Amygdala (tissue), 56 donors: Measurements from ENCODE around the gene ACOXL.
"Not testable (repeated sequence)": the region's sequence is repeated elsewhere in the genome, so short reads cannot be mapped to it uniquely, and the experiment has no call there.

Experiments
- DNase-seq, 56 donors: peaks; one replicate each; lab custom pipeline; 2025; lab: John Stamatoyannopoulos, UW

Gene ACOXL

DNA sequence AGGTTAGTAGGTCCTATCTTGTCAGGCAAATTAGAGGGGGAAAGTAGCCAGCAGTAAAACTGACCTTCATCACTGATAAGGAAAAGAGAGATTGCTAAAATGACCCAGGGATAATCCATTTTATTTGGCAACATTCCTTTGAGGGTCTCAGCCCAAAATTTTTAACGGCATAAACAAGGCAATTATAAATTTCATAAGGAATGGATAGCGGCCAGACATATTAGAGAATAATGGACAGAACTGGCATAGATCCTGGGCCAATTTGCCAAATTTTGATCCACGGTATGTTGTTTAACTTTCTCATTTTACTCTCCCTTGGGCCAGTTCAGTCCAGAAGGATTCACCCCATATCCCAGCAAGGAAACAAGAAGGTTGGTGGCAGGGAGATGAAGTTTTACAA, 217.9 kb downstream of the ACOXL start:
- DNase-seq: no peak

DNA sequence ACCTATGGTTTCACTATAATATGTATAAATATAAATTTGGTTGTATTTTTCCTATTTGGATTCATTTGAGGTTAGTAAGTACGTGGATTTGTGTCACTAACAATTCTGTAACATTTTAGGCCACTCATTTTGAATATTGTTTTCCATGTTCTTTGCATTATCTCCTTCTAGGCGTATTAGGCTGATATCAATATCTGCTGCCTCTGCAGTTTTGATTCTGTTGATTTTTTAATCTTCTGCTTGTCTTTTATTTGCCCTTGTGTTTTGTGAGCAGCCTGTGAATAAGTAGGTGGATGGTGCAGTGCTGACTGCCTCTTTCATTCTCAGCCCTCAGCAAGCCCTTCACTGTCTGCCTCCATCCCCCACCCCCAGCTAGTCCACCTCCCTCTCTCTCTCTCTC, 222.7 kb downstream of the ACOXL start:
- DNase-seq: no peak

DNA sequence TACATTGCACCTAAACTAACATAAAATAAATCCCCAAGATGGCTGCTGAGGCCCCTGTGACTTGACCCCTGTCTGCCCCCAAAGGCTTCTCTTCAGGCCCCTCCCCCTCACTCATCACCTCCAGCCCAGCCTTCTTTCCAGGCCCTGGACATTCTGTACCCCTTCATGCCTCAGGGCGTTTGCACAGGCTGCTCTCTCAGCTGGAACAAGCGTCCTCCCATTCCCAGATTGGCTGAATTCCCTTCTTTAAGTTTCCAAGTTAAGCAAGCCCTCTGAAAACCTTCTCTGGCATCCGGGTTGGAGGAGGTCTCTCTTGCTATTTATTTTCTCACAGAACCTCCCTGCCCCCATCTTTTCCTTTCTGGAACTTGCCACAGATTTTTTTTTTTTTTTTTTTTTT, 223.2 kb downstream of the ACOXL start:
- DNase-seq: no peak

DNA sequence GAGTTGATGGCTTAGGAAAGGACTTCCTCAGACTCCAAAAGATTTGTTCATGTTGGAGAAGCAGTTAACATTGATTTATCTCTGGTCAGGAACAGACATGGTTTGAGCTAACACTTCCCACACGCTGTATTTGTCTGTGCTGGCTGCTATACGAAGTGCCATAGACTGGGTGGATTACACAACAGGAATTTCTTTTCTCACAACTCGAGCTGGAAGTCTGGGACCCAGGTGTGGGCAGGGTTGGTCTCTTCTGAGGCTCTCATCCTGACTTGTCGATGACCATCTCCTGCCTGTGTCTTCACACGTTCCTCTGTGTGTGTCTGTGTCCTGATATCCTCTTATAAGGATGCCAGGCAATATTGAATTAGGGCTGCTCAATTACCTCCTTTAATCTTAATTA, 224.9 kb downstream of the ACOXL start:
- peak in 1 of 56 donors; percentile 6 for DNase-seq

DNA sequence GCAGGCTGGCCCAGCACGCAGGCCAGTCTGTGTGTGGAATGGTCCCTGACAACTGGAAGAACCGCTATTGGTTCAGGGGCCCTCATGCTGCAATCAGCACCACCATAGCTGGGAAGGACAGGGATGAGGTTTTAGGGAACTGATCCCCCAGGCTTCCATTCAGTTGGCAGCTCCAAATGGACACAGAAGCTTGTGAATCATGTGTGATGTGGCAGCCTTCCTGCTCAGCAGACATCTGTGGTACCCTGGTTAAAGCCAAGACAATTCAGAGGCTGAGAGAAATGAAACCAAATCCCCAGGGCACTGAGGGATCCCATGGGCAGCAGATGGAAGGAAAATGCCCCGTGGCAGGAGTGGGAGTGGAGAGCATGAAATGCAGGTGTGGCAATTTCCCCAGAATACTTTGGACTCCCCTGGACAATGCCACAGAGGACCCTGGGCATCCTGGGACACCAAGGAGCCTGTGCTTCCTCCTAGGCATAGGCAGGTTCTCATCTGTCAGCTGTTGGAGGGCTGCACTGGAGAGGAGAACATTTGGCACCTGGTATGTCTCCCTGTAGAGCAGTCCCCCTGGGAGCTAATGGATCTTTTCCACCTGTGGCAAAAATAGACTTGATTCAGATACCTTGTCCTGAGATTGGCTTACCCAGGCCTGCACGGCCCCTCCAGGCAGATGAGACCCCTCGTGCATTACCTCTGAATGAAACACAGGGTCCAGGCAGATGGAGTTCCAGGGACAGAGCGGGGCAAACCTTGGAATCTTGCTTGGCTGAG, 226.2 kb downstream of the ACOXL start:
- no peak for DNase-seq

DNA sequence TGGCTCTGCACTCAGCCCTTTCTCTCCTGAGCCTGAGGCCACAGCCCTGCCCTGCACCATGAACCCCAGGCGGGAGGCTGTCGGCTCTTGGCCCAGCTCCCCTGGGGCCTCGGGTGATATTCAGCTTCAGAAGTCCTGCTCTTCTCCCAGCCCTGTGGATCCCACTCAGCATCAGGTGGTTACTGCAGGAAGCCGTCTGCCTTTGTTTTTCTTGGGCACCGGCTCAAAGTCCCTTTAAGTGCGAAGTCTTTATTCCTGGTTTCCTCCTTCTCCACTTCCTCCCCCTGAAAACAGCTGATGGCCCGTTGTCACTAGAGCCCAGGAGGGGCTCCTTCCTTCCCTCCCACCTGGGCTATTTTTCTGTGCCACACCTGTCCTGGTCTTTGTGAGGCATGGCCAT, 226.8 kb downstream of the ACOXL start:
- DNase-seq: no peak

DNA sequence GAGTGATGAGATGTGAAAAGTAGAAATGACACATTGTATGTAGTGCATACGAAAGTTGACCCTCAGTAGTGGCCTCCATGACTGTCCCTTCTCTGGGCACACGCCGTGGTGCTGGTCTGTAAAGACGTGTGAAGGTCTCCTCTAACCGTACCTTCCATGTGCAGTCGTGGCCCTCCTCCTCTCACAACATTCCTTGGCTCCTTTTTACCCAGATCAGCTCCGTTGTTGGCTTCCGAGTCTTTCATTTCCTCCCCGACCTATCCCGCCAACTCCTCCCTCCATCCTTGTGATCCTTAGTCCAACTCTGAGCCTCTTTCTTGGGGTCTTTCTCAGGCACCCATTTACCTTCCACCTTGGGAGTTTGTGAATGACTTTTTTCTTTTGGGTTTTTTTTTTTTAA, 227.9 kb downstream of the ACOXL start:
- DNase-seq: no peak

DNA sequence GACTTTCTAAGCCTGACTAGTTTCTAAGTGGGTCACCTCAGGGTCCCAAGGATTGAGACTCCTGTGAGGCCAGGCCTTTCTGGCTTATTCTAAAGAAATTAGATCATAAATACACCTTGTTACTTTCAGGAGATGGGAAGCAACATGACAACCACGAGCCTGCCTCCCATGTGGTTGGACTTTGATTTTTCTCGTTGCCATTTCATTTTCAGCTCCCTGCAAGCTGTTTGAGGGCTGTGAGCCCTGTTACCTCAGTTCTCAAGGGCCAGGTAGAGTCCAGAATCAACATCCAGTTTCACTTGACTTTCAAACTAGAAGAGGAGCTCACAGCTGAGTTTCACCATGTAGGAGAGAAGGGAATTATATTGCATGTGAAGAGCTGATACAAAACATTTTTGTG, 228.6 kb downstream of the ACOXL start:
- no peak for DNase-seq

DNA sequence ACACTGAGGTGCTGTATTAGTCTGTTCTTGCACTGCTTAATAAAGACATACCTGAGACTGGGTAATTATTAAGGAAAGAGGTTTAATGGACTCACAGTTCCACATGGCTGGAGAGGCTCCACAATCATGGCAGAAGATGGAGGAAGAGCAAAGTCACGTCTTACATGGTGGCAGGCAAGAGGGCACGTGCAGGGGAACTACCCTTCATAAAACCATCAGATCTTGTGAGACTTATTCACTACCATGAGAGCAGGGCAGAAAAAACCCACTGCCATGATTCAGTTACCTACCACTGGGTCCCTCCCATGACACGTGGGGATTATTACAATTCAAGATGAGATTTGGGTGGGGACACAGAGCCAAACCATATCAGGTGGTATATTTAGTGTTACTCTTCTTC, 229.3 kb downstream of the ACOXL start:
- not testable (repeated sequence) for DNase-seq

DNA sequence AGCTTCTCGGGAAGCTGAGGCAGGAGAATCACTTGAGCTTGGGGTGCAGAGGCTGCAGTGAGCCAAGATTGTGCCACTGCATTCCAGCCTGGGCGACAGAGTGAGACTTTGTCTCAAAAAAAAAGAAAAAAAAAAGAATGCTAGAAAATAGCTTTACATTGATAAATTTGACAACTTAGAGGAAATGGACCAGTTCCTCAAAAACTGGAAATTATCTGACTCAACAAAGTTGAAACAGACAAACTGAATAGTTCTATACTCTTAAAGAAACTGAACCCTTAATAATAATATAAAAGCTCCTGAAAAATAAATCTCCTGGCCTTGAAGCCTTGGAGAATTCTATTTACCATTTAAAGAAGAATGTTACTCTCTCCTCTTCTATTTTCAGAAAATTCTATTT, 237.3 kb downstream of the ACOXL start:
- DNase-seq: no peak

DNA sequence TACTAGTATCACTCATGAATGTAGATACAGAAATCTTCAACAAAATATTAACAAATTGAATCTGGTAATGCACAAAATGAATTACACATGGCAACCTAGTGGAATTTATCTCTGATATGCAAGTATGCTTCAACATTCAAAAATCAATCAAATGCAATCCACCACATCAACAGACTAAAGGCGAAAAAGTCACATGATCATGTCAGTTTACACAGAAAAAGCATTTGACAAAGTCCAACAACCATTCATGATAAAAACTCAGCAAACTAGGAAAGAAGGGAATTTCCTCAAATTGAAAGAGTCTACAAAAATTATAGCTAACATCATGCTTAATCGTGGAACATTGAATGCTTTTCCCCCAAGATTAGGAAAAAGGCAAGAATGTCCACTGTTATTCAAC, 237.8 kb downstream of the ACOXL start:
- DNase-seq: no peak

DNA sequence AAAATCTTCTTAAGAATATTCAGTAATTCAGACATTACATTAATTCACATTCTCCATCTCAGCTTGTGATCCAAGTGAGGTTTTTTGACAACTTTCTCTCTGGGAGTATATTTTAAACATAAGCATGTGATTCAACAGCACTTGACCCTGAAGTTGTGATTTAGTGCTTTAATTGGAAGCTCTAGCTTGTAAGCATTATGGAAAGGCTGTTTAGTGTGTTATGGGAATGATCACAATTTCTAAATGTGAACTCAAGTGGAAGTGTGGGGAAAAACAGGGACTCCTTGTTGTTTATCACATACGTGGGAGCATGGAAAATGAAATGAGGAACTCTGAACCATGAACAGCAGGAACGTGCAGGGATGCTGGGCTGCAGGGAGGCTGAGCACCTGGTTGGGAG, 239.4 kb downstream of the ACOXL start:
- DNase-seq: no peak

DNA sequence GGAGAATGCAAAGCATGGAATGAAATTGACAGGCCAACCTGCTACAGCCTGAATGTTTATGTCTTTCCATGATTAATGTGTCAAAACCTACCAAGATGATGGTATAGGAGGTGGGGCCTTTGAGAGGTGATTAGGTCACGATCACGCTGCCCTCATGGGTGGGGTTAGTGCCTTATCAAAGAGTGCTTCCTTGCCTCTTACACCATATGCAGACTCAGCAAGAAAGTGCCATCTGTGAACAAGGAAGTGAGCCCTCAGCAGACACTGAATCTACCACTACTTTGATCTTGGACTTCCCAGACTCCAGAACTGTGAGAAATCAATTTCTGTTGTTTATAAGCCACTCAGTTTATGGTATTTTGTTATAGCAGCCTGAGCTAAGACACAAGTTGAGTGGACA, 240.9 kb downstream of the ACOXL start:
- DNase-seq: no peak

DNA sequence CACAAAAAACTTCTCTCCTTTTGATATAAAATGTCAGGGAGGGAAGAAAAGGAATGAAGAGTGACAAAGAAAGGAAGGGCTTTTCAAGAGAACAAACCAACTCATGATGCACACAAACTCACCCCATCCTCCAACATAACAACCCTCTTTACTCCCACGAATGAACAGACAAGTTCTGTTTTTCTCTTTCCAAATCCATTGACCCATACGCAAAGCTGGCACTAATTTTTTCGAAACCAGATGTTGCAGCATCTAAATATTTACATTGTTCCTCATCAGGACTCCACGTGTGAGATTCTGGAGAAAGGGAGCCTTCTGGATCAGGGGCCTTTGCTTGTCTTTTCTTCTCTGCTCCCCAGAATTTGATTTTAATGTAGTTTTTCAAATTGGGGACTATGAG, 245.0 kb downstream of the ACOXL start:
- DNase-seq: no peak

DNA sequence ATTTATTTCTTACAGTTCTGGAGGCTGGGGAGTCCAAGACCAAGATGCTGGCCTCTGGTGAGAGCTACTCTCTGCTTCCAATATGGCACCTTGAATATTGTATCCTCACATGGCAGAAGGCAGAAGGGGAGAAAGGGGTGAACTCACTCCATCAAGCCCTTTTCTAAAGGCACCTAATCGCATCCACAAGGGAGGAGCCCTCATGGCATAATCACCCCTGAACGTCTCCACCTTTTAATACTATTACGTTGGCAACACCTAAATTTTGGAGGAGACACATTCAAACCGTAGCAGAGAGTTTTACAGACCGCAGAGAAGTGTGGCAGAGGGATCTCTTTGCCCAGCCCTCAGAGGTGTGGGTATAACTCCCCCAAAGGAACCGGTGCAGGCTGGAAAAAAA, 245.8 kb downstream of the ACOXL start:
- DNase-seq: no peak

DNA sequence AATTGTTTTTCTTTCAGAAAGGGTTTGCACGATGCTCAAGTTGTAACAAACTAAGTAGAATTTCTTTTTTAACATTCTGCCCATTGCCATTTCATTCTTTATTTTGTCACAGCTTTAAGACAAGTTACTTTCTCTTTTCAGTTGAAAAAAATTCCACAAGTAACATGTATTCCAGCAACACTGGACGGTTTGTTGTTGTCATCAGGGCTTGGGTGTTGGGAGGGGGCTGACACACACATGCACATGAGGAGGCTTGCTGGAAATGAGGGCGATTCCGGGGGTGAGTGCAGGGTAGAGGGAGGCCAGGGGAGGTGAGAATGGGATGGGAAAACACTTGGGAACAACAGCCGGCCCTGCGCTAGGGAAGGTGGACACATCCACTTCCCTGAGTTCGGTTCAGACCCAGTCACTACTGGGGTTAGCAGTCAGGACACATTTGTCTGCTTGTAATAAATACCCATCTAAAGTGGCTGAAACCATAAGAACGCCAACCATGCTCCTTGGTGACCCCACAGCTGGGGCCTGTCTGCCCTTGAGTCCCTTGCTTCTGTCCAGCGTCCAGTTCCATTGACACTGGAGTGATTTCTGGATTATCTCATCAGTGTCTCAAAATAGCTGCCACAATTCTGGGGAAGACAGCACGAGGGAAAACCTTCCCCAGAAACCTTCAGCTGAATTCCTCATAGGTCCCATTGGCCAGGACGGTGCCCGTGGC, 246.5 kb downstream of the ACOXL start:
- DNase-seq: no peak

DNA sequence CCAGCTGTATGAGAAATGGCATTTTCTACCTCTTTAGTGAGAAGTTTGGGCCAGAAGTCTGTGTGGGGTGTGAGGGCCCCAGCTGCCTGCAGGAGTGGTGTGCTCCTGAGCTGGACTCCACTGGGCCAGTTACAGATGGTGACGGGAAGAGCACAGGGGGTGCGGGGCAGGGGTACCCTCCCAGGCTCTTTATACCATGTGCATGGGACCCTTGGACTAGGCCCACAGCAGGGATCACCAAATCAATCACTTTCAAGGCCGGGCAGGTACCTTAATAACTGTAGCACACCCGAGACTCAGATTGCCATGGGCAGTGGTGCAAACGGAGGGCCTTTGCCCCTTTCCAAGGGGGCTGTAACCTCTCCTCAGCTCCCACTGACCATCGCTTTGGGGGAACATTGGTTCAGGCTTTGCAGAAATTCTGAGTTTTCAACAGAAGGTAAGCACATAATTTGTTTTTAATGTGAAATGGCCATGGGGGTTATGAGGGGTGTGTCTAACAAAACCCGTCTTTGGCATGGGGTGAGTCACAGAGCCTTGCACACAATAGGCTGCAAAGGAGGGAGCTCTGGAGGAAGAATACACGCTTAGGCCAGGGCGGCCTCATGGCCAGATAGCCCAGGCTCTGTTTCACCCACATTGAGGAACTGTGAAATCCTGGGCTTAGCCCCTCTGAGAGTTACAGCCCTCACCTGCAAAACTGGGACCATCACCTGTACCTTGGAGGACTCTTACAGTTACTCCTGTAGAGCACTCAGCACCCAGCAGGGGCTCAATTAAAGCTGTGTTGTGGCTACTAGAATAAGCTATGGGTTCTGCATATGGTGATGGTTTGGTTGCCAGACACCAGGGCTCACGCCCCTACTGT, 247.3 kb downstream of the ACOXL start:
- DNase-seq: no peak

DNA sequence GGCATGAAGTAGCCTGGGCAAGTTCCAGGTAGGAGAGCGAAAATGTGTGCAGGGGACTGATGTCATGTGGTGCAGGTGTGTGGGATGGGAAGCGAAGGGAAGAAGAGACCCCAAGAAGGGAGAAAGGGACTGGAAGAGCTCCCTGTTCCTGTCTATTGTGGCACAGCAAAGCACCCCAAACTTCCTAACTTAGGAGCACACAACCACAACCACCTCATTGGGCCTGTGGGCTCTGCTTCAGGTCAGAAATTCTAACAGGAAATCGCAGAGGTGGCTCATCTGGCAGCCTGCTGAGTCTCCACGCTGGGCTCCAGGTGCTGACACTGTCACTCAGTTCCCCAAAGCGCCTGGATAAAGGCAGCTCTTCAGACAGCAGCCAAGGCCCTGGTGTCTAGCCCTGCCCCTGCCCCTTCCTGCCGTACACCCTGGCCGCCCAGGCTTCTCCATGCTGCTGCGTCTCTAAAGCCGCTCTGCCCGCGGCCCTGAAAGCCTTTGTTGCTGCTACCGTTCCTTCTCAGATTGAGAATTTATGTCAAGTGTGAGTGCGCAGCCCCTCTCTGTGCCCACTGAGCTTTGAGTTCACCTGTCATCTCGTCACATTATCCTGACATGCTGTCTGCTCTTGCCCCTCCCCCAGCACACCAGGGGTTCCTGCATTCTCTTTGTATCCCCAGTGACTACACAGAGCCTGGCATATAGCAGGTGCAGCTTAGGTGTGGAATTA, 248.1 kb downstream of the ACOXL start:
- no peak for DNase-seq

DNA sequence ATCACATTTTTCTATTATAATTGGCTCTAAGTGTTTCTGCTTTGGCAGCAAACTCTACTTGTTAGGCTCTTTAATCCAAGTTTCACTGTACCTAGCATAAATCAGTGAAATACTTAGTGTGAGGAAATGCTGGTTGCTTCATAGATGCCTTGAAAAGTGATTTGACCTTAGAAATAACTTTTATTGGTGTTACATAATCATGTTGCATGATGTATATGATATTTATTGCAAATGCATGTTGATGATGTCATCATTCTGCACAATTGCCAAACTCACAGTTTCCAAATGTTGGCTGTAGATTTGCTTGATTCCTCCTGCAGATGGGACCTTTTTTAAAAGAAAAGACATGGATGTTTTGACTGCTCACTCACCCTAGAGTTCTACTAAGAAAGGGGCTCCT, 250.8 kb downstream of the ACOXL start:
- DNase-seq: no peak

DNA sequence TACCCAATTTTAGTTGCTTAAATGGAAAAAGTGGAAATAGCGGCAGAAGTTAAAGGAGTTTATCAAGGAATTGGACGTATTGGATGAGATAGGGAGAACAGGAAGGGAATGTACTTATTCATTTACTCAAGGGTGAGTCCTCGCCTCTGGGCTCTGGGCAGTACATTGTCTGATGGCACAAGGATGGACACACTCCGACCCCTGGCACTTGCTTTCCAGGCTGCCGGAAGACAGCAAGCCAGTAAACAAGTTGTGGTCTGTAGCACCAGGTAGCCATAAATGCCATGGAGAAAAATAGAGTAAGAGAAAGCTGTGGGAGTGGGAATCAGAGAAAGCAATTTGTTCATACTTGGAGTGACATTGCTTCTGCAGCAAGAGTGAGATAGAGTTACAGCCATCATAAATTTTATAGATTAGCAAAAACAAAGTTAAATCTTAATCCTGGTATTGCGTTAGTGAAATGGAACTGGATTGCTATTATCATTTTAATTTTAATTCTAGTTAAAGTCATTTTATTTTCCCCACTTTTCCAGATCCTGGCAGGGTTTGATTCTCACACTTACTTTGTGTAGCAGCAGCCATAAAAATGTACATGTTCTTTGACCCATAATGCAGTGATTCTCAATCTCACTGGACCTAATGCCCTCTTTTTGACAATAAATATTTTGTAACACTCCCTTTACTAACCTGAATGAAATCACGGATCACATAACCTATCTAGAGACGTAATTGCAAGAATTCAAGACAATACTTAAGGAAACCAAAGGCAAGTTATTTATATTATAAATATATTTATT, 252.5 kb downstream of the ACOXL start:
- no peak for DNase-seq
